Neutrophil (primary cell): Measurements from ENCODE around the gene OSBP2.

ENCODE experiments used
- H3K27ac ChIP-seq: fragments of 200-600 bp; sonication (generic); 2 replicates; pipeline ENCODE4 v1.5.1; 2016; ENCODE audit warnings: mild to moderate bottlenecking, moderate library complexity
- H3K27me3 ChIP-seq: fragments of 200-600 bp; sonication (generic); 2 replicates; pipeline ENCODE4 v1.6.0; 2016; ENCODE audit warnings: mild to moderate bottlenecking
- H3K36me3 ChIP-seq: fragments of 200-600 bp; sonication (generic); 2 replicates; pipeline ENCODE4 v1.5.1; 2017
- H3K4me1 ChIP-seq, 2 experiments: fragments of 200-600 bp in 1 of 2; sonication (generic) in 1 of 2; 1 replicate in 1 of 2; 2 replicates in 1 of 2; pipeline versions ENCODE4 v1.5.1 to v1.6.1; 2013 to 2016; ENCODE audit warnings: low read depth in 1 of 2, low read length in 1 of 2, mild to moderate bottlenecking in 1 of 2, moderate library complexity in 1 of 2; ENCODE audit not compliant: control insufficient read depth in 1 of 2, insufficient read depth in 1 of 2
- H3K4me3 ChIP-seq, 2 experiments: fragments of 200-600 bp in 1 of 2; sonication (generic) in 1 of 2; 1 replicate in 1 of 2; 2 replicates in 1 of 2; pipeline ENCODE4 v1.5.1; 2013 to 2016; ENCODE audit warnings: low read depth in 1 of 2, low read length in 1 of 2, mild to moderate bottlenecking in 1 of 2, moderate library complexity in 1 of 2
- H3K9me3 ChIP-seq: fragments of 200-600 bp; sonication (generic); 2 replicates; pipeline ENCODE4 v1.5.1; 2016
- CTCF ChIP-seq: fragments of 200-600 bp; sonication (generic); IDR thresholded peaks from 2 replicates; pipeline ENCODE4 v1.5.1; 2016; ENCODE audit warnings: antibody characterized with exemption

Gene OSBP2

GRCh38 chr22:30821381-30821780 is 126.7 kb downstream of the OSBP2 start:
- peaks cover 84% of the 10 kb centered on the region for H3K27me3 ChIP-seq
- no peak overlapping the region for H3K27ac ChIP-seq
- H3K4me3 ChIP-seq: no peak overlapping the region
- no peaks in the 10 kb centered on the region for H3K4me1 ChIP-seq
- no peaks in the 10 kb centered on the region for H3K9me3 ChIP-seq
- TF ChIP-seq CTCF: no peak
- no peaks in the 10 kb centered on the region for H3K36me3 ChIP-seq

GRCh38 chr22:30821863-30822215 is 127.2 kb downstream of the OSBP2 start:
- H3K4me3 ChIP-seq: no peak overlapping the region
- no peaks in the 10 kb centered on the region for H3K36me3 ChIP-seq
- TF ChIP-seq CTCF: no peak
- H3K27me3 ChIP-seq: peaks cover 84% of the 10 kb centered on the region
- H3K4me1 ChIP-seq: no peaks in the 10 kb centered on the region
- no peaks in the 10 kb centered on the region for H3K9me3 ChIP-seq
- no peak overlapping the region for H3K27ac ChIP-seq

GRCh38 chr22:30822216-30823014 is 127.7 kb downstream of the OSBP2 start:
- Histone ChIP-seq H3K27ac (no peak overlapping the region), H3K9me3 (no peaks in the 10 kb centered on the region), H3K4me1 (no peaks in the 10 kb centered on the region), H3K27me3 (peaks cover 80% of the 10 kb centered on the region), H3K36me3 (no peaks in the 10 kb centered on the region), H3K4me3 (no peak overlapping the region)
- TF ChIP-seq CTCF: no peak

- Histone ChIP-seq H3K4me1 (no peaks in the 10 kb centered on the region), H3K4me3 (no peak overlapping the region), H3K27me3 (peaks cover 78% of the 10 kb centered on the region), H3K36me3 (no peaks in the 10 kb centered on the region), H3K27ac (no peak overlapping the region), H3K9me3 (no peaks in the 10 kb centered on the region)
- TF ChIP-seq CTCF: no peak
These were observed 128.3 kb downstream of the OSBP2 start for GRCh38 chr22:30823015-30823370.

- Histone ChIP-seq H3K4me3 (no peak overlapping the region), H3K27me3 (peaks cover 71% of the 10 kb centered on the region), H3K9me3 (no peaks in the 10 kb centered on the region), H3K4me1 (no peaks in the 10 kb centered on the region), H3K27ac (no peak overlapping the region), H3K36me3 (no peaks in the 10 kb centered on the region)
- TF ChIP-seq CTCF: no peak
These were observed 129.4 kb downstream of the OSBP2 start for GRCh38 chr22:30824096-30824495.
